HG03521 (cell line): ENCODE measurements around the gene DHX8.

Experiments
- ATAC-seq: cut with Tn5 transposase; IDR thresholded peaks from one replicate; pipeline ENCODE4 v1.9.1; 2021; ENCODE audit warnings: mild to moderate bottlenecking, moderate library complexity; ENCODE audit not compliant: unreplicated experiment

DHX8 gene

GRCh38 chr17:43568506-43569082 is 84.8 kb downstream of the DHX8 start:
- ATAC-seq = no peak

GRCh38 chr17:43570518-43570928 is 86.7 kb downstream of the DHX8 start:
- no peak for ATAC-seq

GRCh38 chr17:43572368-43572980 is 88.7 kb downstream of the DHX8 start:
- ATAC-seq = no peak

- no peak for ATAC-seq
Measured at GRCh38 chr17:43573579-43574321, 90.0 kb downstream of the DHX8 start.

GRCh38 chr17:43574348-43574747 is 90.6 kb downstream of the DHX8 start:
- ATAC-seq = no peak

GRCh38 chr17:43574896-43575525 is 91.2 kb downstream of the DHX8 start:
- ATAC-seq = no peak
